Measurements from ENCODE around the gene MUC21.

Gene MUC21

DNA sequence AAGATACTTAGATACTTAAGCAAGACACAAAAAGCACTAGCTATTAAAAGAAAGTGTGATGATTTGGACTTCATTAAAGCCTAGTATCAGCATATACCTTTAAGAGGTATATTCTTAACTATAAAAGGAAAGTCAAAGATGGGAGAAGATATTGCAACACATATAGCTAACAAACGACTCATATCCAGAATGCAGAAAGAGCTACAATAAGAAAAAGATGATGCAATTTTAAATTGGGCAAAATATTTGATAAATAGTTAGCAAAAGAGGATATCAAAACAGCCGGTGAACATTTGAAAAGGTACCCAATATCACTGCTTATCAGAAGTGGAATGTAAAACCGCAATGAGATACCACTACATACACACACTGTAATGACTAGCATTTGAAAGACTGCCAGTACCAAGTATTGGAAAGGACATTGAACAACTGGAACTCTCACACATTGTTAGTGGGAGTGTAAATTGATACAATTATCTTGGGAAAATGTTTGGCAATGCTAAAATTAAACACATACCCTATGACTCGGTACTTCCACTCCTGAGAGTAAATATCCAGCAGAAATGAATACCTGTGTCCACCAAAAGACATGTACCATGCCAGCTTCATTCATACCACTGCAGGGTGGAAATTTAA, 52.5 kb downstream of the MUC21 start:
- H3K4me2 ChIP-seq: no peak overlapping the region
- H4K20me1 ChIP-seq: no peaks in the 10 kb centered on the region; a peak in 1 of 22 replicates
- H3K27ac ChIP-seq: no peak overlapping the region
- no peaks in the 10 kb centered on the region for H3K36me3 ChIP-seq
- no peaks in the 10 kb centered on the region for H3K27me3 ChIP-seq
- H3K4me1 ChIP-seq: peaks cover 0 to 40% (median 6%) of the 10 kb centered on the region in 10 experiments; a peak in 8 of 20 replicates
- no peaks in the 10 kb centered on the region for H3K9me3 ChIP-seq (replicated peaks in 1 of 11)
- TF ChIP-seq Cebpa-rat (IDR thresholded peaks at IDR 0.05): no peak
- H3K9ac ChIP-seq: no peak overlapping the region
- no peak overlapping the region for H3K4me3 ChIP-seq

GRCh38 chr6:31037169-31037568, 53.7 kb downstream of the MUC21 start:
- H3K36me3 ChIP-seq: no peaks in the 10 kb centered on the region
- TF ChIP-seq Cebpa-rat (IDR thresholded peaks at IDR 0.05): no peak
- H3K27ac ChIP-seq: no peak overlapping the region
- H3K9me3 ChIP-seq (replicated peaks in 1 of 11): no peaks in the 10 kb centered on the region
- H3K4me3 ChIP-seq: no peak overlapping the region
- no peaks in the 10 kb centered on the region; a peak in 1 of 22 replicates for H4K20me1 ChIP-seq
- peak overlapping the region in 5 of 11 experiments; percentile 0 to 57 (median 6); a peak in 6 of 22 replicates for H3K4me2 ChIP-seq
- no peaks in the 10 kb centered on the region for H3K27me3 ChIP-seq
- H3K4me1 ChIP-seq: peaks cover 0 to 39% (median 6%) of the 10 kb centered on the region in 10 experiments; a peak in 8 of 20 replicates
- no peak overlapping the region for H3K9ac ChIP-seq

GRCh38 chr6:31037682-31038081, 54.2 kb downstream of the MUC21 start:
- H3K27ac ChIP-seq: no peak overlapping the region

GRCh38 chr6:31038559-31038958, 55.0 kb downstream of the MUC21 start:
- Histone ChIP-seq H3K27ac (no peak overlapping the region), H4K20me1 (no peaks in the 10 kb centered on the region; a peak in 1 of 22 replicates), H3K9me3 (replicated peaks in 1 of 11) (no peaks in the 10 kb centered on the region), H3K27me3 (no peaks in the 10 kb centered on the region), H3K4me1 (peaks cover 0 to 40% (median 18%) of the 10 kb centered on the region in 10 experiments; a peak in 18 of 20 replicates), H3K4me3 (no peak overlapping the region), H3K4me2 (no peak overlapping the region), H3K36me3 (no peaks in the 10 kb centered on the region), H3K9ac (no peak overlapping the region)
- TF ChIP-seq Cebpa-rat (IDR thresholded peaks at IDR 0.05): no peak

More at GRCh38 chr6:31037682-31038081, 54.2 kb downstream of the MUC21 start:
- H3K9ac ChIP-seq: no peak overlapping the region
- peak overlapping the region in 4 of 11 experiments; percentile 0 to 57 (median 14); a peak in 4 of 22 replicates for H3K4me2 ChIP-seq
- H3K4me3 ChIP-seq: no peak overlapping the region
- H4K20me1 ChIP-seq: no peaks in the 10 kb centered on the region; a peak in 1 of 22 replicates
- no peak for TF ChIP-seq Cebpa-rat (IDR thresholded peaks at IDR 0.05)
- no peaks in the 10 kb centered on the region for H3K9me3 ChIP-seq (replicated peaks in 1 of 11)
- no peaks in the 10 kb centered on the region for H3K36me3 ChIP-seq
- no peaks in the 10 kb centered on the region for H3K27me3 ChIP-seq
- peaks cover 0 to 39% (median 9%) of the 10 kb centered on the region in 10 experiments; a peak in 17 of 20 replicates for H3K4me1 ChIP-seq
